Spleen (tissue), 7 donors: ENCODE measurements around the gene CMTM8.

Experiments
- POLR2A ChIP-seq, 3 donors: fragments of 450-650 bp; IDR thresholded peaks; one replicate each; pipeline ENCODE4 v1.5.1; 2017; ENCODE audit warnings: antibody characterized with exemption in 3 of 3, mild to moderate bottlenecking in 1 of 3
- POLR2AphosphoS5 ChIP-seq, 3 donors: sonication (generic); formaldehyde crosslinking; IDR thresholded peaks; one replicate each; pipeline ENCODE4 v1.5.1; 2017; ENCODE audit warnings: antibody characterized with exemption in 3 of 3
- TF ChIP-seq, protein P1 (sequence below), 11 experiments: fragments of 200-600 bp in 7 of 11; fragments of 450-650 bp in 4 of 11; sonication (generic) in 4 of 11; IDR thresholded peaks in 8 of 11; conservative IDR thresholded peaks in 3 of 11; 1 replicate in 7 of 11; 2 replicates in 4 of 11; pipeline versions ENCODE4 v1.4.0 to v1.8.0; 2016 to 2021; ENCODE audit warnings: antibody characterized with exemption in 11 of 11, inconsistent platforms in 4 of 11, mild to moderate bottlenecking in 1 of 11
- donor health status: DM: no; HTN: no; CAD: no; lungs with moderate emphysema.
- donor health status: DM: no; HTN: no; CAD: no.
- donor health status: DM: no; HTN: no; CAD: no.

- TF ChIP-seq, protein P1, sequence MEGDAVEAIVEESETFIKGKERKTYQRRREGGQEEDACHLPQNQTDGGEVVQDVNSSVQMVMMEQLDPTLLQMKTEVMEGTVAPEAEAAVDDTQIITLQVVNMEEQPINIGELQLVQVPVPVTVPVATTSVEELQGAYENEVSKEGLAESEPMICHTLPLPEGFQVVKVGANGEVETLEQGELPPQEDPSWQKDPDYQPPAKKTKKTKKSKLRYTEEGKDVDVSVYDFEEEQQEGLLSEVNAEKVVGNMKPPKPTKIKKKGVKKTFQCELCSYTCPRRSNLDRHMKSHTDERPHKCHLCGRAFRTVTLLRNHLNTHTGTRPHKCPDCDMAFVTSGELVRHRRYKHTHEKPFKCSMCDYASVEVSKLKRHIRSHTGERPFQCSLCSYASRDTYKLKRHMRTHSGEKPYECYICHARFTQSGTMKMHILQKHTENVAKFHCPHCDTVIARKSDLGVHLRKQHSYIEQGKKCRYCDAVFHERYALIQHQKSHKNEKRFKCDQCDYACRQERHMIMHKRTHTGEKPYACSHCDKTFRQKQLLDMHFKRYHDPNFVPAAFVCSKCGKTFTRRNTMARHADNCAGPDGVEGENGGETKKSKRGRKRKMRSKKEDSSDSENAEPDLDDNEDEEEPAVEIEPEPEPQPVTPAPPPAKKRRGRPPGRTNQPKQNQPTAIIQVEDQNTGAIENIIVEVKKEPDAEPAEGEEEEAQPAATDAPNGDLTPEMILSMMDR (IDR thresholded peaks at IDR 0.05 in 8 of 11, conservative IDR thresholded peaks at IDR 0.05 in 3 of 11) = no peak
- TF ChIP-seq POLR2A (IDR thresholded peaks at IDR 0.05) = no peak
- TF ChIP-seq POLR2AphosphoS5 (IDR thresholded peaks at IDR 0.05) = no peak
Observed at GRCh38 chr3:32297366-32297765, 58.9 kb downstream of the CMTM8 start.
